Measurements from ENCODE around the gene SEPTIN3.
"Not testable (repeated sequence)": the region's sequence is repeated elsewhere in the genome, so short reads cannot be mapped to it uniquely, and the experiment has no call there.

Gene SEPTIN3

DNA sequence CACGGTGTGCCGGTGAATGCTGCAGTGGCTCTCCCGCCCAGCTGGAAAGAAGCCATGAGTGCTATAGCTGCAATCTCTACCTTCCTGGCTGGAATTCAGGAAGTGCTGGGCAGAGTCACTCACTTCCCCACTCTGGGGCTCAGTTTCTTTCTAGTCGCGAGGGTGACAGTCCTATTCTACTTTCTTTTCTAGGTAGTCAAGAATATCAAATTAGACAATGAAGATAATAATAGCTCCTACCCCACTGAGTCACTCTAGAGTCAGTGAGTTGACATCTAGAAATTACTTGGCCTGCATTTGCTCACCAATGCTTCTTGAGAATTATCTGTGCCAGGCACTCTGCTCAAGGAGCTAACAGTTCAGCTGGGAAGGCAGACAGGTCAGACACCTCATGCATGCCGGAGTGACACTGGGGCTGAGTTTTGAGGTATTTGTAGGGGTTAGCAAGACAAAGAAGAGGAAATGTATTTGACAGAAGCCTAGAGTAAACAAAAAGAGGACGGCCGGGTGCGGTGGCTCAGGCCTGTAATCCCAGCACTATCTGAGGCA is 25.5 kb upstream of the SEPTIN3 start:
- no peak for DNase-seq

DNA sequence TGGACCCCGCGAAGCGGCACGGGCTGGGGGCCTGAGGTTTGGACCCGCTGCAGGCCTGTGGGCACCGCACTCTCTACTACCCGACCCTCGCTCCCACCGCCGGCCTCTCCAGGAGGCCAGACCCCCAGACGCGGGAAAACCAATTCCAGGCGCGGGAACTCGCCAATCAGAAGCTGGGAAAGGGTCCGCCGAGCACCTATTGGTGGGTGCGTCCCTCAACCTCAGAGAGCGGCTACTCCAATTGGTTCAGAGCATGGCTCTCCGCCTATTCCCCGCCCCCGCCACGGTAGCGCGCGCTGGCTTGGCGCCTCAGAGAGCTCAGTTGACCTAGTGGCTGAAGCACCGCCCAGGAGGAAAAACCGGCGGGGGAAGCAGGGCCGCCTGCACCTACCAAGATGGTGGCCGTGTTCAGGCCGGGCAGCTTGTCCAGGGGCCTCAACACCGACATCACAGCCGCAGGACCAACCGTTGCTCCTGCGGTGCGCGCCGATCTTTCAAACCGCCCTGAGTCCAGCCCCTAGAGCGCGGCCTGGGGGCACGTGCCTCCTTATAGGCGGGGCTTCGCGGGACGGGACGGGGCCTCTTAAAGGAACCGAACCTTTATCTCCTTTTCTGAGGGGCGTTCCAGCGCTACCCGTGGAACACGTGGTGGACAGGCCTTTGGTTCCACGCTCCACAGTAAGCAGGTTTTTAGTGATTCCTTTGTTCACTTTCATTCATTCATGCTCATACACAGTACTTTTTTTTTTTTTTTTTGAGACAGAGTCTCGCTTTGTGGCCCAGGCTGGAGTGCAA is 22.4 kb upstream of the SEPTIN3 start, which contains the start of gene CENPM:
Gene CENPM, minus strand, starts transcription at position 524 of the 795 bp plus-strand sequence. Its CDS starts 76 bp downstream, at position 448.
- DNase-seq: peak; percentile 88

DNA sequence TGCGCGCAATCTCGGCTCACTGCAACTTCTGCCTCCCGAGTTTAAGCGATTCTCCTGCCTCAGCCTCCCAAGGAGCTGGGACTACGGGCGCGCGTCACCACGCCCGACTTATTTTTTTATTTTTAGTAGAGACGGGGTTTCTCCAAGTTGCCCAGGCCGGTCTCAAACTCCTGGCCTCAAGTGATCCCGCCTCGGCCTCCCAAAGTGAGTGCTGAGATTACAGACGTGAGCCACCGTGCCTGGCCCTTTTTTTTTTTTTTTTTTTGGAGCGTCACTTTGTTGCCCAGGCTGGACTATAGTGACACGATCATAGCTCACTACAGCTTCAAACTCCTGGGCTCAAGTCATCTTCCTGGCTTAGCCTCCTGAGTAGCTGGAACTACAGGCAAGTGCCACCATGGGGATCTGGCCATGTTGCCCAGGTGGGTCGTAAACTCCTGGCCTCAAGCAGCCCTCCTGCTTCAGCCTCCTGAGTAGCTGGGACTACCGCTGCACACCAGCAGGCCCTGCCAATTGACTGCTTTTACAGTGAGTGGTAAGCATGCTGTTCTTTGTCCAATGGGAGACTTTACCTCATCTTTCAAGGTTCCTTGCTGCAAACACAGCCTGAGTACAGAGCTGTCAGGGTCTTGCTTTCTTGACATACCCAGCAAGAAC is 21.7 kb upstream of the SEPTIN3 start:
- DNase-seq: no peak

DNA sequence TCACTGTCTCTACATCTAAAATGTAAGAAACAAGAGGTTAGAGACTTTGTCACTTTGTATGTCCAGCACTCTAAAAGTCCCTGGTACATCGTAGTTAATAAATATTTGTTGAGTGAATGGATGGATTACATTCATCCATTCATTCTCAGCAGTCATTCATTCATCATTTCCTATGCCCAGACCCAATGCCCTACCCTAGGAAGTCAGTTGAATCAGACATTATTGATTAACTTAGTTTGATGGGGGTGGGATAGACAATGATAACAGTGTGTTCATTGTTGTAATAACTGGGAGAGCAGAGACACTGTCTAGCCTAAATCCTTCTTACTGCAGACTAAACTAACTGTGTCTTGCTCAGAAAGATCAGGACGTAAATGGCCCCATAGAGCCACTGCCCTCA is 21.1 kb upstream of the SEPTIN3 start:
- no peak for DNase-seq

DNA sequence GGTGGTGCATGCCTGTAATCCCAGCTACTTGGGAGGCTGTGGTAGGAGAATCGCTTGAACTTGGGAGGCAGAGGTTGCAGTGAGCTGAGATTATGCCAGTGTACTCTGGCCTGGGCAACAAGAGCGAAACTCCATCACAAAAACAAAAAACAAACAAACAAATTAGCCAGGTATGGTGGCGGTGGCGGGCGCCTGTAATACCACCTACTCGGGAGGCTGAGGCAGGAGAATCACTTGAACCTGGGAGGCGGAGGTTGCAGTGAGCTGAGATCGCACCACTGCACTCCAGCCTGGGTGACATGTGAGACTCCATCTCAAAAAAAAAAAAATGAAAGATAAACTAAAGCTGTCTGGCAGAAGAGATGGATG is 20.3 kb upstream of the SEPTIN3 start:
- not testable (repeated sequence) for DNase-seq

DNA sequence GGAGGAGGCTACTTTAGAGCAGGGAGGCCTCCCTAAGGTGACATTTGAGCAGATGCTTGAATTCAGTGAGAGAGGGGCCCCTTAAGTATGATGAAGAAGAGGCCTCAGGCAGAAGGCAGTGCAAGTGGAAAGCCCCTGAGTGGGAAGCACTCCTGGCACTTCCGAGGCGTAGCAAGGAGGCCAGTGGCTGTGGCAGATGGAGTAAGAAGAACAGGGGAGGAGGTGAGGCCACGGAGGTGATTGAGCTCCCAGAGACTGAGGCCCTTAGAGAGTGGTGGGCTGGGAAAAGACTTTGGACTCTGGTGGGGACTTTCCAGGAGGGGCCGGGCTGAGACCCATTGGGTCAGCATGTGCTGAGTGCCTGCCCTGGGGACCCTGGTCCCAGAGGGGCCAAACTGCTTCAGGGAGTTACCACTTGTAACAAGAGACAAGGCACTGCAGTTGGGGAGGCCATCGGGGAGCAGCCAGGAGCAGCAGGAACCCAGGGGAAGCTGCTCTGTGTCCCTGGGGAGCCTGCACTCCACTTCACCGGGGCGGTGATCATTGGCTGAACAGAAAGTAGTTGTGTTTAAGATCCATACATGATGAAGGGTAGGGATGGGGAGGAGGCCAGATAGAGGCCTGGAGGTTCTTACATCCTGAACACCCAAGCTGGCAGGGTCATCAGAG is 19.8 kb upstream of the SEPTIN3 start:
- DNase-seq: no peak

DNA sequence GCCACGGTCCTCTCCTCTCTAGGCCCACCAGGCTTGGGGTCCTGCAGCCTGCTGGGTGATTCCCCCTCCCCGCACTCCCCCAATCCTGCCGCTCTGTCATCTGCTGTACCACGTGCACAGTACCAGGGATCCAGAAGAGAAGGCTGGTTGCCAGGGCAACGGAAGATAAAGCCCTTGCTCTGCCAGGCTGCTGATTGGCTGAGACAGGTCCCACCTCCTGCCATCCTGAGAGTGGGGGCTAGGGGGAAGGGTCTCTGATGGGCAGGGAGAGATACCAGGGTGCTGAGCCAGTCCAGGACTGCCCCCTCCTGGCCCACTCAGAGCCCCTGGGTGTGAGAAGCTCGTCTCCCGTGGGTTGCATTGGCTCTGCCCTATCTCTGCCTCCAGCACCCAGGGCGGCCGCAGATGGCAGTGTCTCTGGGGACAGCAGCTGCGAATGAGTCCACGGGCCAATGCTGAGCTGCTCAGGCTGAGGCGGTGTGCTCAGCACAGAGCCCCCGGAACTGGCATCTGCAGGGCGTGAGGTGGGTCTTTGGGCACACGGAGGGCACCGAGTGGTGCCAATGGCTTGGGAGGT is 17.3 kb upstream of the SEPTIN3 start, which contains the start of gene SMIM45:
Gene SMIM45, plus strand, starts transcription at position 253 of the 577 bp plus-strand sequence.
- no peak for DNase-seq

DNA sequence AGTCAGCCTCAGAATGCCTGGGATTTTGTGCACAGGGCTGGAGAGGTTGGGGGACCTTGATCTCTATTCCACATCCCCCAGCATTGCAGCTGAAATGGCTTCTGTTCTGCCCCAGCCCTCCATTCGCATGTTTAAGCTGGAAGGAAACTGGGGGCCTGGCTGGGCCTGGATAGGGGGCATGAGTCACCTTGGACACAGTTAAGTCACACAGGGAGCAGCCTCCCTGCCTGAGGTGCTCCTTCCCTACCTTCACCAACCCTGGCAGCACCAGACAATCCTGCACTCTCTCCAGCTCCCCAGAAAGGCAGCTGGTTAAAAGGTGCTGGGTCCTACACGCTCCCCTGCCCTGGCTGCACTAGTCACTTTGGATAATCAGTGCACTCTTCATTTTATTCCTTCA is 16.5 kb upstream of the SEPTIN3 start:
- no peak for DNase-seq

DNA sequence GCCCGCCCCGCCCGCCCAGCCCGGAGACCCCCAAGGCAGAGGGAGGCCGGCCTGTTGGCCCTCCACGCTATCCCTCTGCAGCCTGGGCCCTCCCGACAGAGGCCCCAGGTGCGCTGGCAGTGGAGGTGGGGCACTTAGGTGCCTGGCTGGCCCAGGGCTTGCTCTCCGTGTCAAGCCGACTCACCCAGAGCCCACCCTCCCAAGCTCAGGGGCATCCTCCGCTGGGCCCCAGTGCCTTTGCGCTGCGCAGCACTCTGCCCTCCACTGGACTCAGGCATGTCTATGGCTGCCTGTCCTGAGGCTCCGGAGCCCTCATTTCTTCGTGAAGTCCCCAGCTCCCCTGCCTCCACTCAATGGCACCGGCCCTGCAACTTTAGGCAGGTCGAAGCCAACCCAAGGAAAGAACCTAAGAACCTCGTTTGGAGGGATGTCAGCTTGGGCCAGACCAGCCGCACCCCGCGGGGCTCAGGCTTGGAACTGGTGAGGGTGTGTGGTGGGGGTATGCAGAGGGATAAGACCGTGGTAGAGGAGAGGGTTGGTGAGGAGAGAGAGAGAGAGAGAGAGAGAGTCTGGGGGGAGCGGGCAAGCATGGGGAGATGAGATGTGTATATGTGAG is 11.2 kb upstream of the SEPTIN3 start:
- DNase-seq: no peak

DNA sequence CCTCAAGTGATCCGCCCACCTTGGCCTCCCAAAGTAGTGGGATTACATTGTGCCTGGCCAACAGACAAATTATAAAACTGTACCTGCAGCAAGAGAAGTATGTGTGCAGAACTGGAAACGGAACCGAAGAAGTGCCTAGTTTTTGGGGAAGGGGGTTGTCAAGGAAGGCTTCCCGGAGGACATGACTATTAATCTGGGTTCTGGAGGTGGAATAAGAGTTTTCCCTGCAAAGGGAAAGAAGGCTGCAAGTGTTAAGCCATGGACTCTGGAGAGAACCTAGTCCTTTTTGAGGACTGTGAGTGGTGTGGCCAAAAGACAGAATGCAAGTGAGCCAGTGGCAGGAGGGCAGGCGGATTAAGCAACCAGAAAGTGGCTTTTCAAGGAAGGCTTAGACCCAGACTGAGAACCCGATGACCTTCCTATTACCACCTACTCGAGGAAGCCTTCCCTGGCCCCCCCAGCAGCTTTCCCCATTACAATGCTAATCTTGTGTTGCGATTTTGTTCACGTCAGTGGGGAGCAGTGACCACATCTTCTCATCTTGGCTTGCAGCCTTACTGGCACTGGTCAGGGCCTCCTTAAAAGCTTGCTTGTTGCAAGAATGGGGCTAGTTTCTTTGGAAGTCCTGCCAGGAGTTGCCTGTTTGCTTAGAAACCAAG is 5.7 kb upstream of the SEPTIN3 start:
- no peak for DNase-seq

DNA sequence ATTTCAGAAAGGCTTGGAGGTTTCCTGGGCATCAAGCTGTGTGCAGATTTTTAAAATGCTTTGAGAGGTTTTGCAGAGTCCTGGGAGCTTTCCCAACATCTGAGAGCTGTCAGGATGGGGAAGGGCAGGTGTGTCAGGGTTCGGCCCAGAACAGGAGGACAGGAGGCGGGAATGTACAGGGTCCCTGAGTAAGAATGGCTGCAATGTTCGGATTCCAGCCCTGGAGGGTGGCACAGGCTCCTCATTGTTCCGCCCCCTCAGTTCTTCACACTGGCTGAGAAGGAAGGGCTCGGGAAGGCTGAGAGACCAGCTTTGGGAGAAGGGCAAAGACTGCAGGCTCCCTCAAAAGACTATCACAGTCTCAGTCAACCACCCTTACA is 5.1 kb upstream of the SEPTIN3 start:
- DNase-seq: no peak

DNA sequence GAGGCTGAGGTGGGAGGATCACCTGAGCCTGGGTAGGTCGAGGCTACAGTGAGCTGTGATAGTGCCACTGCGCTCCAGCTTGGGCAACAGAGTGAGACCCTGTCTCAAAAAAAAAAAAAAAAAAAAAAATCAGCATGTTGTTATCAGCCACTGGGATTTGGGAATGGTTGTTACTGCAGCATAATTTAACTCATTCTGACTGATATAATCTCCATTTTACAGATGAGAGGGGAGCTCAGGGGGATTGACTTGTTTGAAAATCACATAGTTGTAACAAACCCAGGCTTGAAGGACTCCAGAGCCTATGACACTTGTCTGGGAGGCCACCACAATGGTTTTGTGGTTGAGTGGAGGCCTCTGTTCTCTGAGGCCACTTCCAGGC is 3.0 kb upstream of the SEPTIN3 start:
- DNase-seq: no peak

DNA sequence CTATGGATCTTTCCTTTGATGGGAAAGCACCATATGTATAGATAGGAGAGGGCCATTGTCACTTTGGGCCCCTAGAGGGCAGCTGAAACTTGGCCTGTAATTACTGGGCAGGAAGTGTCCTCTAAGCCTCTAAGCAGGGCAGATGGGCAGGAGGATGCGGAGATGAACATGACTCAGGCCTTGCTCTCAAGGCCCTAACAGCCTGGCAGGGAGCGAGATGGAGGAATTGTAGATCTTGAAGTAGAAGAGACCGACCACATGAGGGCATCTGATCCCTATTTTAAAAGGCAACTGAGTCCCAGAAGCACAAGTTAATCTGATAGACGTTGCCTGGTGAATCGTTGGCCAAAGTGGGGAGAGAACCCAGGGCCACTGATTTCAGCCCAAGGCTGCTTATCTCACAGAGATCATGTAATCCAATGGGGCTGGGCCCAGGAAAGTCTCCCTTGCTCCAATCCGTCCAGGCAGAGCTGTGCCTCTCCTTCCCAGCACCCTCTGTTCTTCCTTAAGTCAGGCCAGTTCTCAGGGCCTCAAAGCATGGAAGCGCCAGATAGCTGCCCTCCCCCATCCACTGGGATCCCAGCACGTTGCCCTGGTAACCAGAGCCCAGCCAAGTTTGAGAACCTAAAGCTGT is 2.5 kb upstream of the SEPTIN3 start:
- DNase-seq: peak; percentile 69

DNA sequence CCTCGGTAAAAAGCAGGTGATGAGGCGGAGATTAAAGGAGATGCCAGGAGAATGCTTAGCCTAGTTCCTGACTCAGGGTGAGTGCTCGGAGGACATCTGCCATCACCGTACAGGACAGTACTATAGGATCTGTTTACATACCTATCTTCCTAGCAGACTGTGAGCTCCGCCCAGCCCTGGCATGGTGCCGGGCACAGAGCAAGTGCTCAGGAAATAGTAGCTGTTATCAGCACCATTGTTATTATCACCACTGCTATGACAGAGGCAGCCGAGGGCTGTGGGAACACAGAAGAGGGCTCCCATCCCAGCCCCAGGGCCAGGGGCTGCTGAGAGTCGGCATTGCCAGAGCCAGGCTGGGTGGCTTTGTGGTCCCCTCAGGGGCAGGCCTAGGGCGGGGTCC is 642 bp upstream of the SEPTIN3 start:
- DNase-seq: no peak

DNA sequence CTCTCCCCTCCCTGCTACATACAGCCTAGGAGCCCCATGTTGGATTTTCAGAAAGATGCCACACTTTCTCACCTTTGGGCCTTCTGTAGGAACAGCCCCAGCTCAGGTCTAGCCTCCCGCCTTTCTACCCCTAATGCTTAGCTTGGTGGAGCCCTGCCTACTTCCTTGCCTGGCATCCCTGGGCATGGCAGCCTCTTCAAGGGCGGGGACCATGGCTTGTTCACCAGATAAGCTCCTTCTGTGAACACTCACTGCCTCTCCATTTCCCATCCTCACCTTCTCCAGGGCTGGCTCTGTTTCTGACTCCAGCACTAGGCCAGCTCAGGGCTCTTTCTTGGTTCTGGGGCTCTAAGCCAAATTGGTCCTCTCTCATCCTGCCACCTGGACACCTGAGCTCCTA is 1.4 kb downstream of the SEPTIN3 start:
- DNase-seq: no peak

DNA sequence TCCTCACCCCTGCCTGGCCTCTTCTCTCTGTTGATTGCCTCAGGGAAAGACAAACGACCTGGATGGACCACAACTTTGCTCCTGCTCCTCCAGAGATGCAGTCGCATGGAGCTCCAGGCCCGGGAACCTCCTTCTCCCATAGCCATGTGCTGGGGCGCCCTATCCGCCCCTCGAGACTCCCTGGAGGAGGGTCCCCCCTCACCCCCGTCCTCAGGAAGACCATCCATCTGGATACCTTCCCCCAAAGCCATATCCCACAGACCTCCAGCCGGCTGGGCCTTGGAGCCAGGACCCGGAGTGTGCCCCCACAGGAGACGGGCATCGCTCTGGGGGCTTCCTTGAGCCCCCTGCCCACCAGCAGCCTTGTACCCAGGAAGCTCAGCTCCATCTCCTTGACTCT is 2.2 kb downstream of the SEPTIN3 start:
- no peak for DNase-seq

DNA sequence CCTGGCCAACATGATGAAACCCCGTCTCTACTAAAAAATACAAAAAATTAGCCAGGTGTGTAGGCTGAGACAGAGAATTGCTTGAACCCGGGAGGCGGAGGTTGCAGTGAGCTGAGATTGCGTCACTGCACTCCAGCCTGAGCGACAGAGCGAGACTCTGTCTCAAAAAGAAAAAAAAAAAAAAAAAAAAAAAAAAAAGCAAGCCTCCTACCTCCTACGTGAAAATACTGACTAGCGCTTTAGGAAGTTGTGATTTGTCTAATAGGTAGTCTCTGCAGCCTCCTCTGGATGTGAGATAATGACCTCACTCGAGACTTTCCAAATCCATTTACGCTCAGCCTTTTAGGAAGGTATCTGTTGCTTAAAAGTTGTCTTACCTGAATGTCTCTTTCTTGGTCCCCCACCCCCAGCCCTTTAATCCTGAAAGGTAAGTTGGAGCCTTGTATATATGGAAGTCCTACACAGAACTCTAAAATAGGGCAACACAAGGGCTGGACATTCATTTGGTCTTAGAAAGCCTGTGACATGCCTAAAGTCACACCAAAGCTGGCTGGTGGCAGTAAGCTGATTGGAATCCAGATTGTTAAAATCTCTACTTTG is 5.5 kb downstream of the SEPTIN3 start:
- DNase-seq: no peak

DNA sequence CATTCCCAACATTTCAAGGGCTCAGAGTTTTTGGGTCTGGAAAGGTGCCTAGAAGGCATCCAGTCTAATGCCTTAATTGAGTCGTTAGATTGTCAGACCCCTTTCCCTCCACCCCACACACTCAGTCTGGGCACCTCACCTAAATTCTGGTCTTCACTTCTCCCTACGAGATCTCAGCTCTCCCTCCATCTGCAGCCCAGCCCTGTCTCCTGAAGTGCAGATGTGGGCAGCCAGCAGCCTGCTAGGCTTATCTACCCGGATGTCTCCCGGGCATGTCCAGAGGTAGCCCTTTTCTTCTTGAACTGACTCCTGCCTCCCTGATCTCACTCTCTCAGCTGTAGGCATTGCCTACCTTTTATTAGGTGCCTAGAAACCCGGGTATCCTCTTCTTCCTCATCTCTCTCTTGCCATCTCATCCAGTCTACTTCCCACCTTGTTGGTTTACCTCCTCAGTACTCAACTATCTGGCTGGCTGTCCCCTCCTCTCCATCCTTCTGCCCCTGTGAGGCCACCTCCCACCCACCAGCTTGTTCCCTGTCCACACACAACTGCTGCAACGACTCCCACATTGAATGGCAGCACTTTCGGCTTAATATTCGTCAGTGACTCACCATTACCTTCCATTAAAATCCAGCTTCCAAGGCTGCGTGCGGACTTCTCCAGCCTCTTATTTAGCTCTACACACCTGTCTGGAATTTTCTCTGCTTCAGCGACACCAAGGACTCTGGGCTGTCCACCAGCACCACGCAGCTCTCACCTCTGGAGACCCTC is 6.2 kb downstream of the SEPTIN3 start:
- no peak for DNase-seq

DNA sequence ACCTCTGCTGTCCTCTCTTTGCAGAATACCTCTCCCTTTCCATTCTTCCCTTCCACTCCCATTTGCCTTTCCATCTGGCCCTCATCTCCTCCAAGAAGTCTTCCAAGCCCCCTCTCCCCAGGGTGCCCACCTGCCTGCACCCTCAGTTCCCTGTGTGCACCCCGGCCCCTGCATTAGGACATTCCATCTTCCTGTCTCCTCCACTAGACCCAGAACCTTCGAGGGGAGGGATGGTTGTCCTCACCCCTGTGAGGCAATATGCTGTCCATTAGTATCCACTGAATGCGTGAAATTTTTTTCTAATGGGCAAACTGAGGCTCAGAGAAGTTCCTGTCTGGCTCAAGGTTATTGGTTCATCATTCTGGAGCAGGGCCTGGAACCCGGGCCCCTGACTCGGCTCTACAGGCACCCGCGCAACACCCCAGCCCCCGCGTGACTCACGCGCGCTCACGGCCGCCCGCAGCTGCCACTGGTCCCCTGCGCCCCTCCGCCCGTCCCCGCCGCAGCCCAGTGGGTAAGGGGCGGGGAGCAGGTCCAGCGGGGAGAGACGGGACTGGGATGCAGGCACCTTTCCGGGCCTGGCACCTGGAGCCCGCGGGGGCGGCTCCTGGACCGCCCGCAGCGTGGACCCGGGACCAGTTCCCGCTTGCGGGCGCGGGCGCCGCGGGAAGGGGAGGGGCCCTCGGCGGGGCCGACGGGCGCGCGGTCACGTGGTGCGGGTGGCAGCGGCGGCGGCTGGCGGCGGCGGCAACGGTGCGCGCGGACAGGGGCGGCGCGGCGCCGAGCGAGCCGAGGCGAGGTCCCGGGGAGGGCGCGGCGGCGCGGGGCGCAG is 7.0 kb downstream of the SEPTIN3 start:
- peak; percentile 51 for DNase-seq
